ENCODE data around the gene SYT9.

GRCh38 chr11:7480113-7480512 is 228.4 kb downstream of the SYT9 start:
- no peak for TF ChIP-seq CTCF (IDR thresholded peaks at IDR 0.05)
- no peak for TF ChIP-seq POLR2A (IDR thresholded peaks at IDR 0.05)
